Measurements from ENCODE around the gene SORT1. TPM values are rescaled to one million over a fixed set of nuclear protein-coding genes. Genes with fewer than 3 reads are reported as not detected.

Gene SORT1
- total and polyA plus RNA-seq, 2 of the 4 experiments (the other 2 are of a cell fraction): 15.8 to 16.7 TPM

GRCh38 chr1:109300650-109301151, 97.0 kb downstream of the SORT1 start:
- peak overlapping the region; percentile 97 for H2BK120ac ChIP-seq (ENCODE audit: low read depth, low read length)
- H3K4me3 ChIP-seq (ENCODE audit: insufficient read depth, low read depth, low read length): no peak overlapping the region
- no peaks in the 10 kb centered on the region for H3K9me3 ChIP-seq (ENCODE audit: control insufficient read depth, insufficient read depth, low read length)
- no peak overlapping the region for H3K9ac ChIP-seq (ENCODE audit: low read depth, low read length)
- 90% methylated on average over 2 of the region's 16 CpGs; no CpG with 5 or more reads in 1 of the 2 experiments for WGBS, 2 experiments (ENCODE audit: extremely low coverage in 2 of 2, insufficient read length in 1 of 2)
- intact Hi-C loops (cut with micrococcal nuclease): no loop called here
- H2AFZ ChIP-seq (replicated peaks; ENCODE audit: low read length, poor library complexity): peak overlapping the region; percentile 18
- ChIA-PET POLR2A (ENCODE audit: unreplicated experiment) (no interaction called here), CTCF (no interaction called here)
- peak overlapping the region; percentile 95 for H3K4ac ChIP-seq (ENCODE audit: low read depth, low read length)
- H4K91ac ChIP-seq (ENCODE audit: insufficient read depth, low read depth, low read length): peak overlapping the region; percentile 97
- TF ChIP-seq CTCF (conservative IDR thresholded peaks at IDR 0.05; ENCODE audit: low read depth, low read length): no peak
- BruUV-seq (replicated peaks): no TSS peak
- H2BK20ac ChIP-seq (ENCODE audit: low read depth, low read length): peak overlapping the region; percentile 94
- H3K23ac ChIP-seq (ENCODE audit: low read depth, low read length): peak overlapping the region; percentile 95
- peaks cover 26% of the 10 kb centered on the region for H3K4me1 ChIP-seq (ENCODE audit: control insufficient read depth, insufficient read depth, low read length)
- H2BK5ac ChIP-seq (ENCODE audit: low read depth, low read length, poor library complexity, severe bottlenecking): no peak overlapping the region
- H3K79me1 ChIP-seq (ENCODE audit: low read depth in 1 of 2, low read length in 2 of 2): peaks cover 0 to 11% of the 10 kb centered on the region in 2 experiments; a peak in 1 of 4 replicates
- peak overlapping the region; percentile 97 for H3K14ac ChIP-seq (replicated peaks; ENCODE audit: low read depth, low read length)
- H4K5ac ChIP-seq (ENCODE audit: low read depth, low read length): no peak overlapping the region
- in situ Hi-C loops (cut with MboI; ENCODE audit: low sequenced_read_pairs): no loop called here
- H3K27me3 ChIP-seq (ENCODE audit: control insufficient read depth, insufficient read depth, low read length): no peaks in the 10 kb centered on the region
- H3K36me3 ChIP-seq (ENCODE audit: control insufficient read depth, insufficient read depth, low read length): no peaks in the 10 kb centered on the region
- H2AK9ac ChIP-seq (replicated peaks; ENCODE audit: low read depth, low read length, poor library complexity): peak overlapping the region; percentile 52
- no peak for DNase-seq
- peaks cover 4% of the 10 kb centered on the region; the same call in 1 of the 2 replicates for H4K20me1 ChIP-seq (ENCODE audit: insufficient read depth, low read length)
- dilution Hi-C loops (cut with HindIII; ENCODE audit: low sequenced_read_pairs, unreplicated experiment): no loop called here
- no peak for ATAC-seq (ENCODE audit: low read depth)
- H3K9me1 ChIP-seq (ENCODE audit: insufficient read depth, low read length): peaks cover 42% of the 10 kb centered on the region
- H3K27ac ChIP-seq (ENCODE audit: insufficient read depth, low read length): no peak overlapping the region
- H3K4me2 ChIP-seq (ENCODE audit: low read depth, low read length): no peak overlapping the region
- peak overlapping the region in 1 of 2 experiments; percentile 87; a peak in 2 of 4 replicates for H4K8ac ChIP-seq (ENCODE audit: low read depth in 2 of 2, low read length in 2 of 2)
- H2BK15ac ChIP-seq (ENCODE audit: low read depth, low read length): peak overlapping the region; percentile 24; the same call in 1 of the 3 replicates
- no peak overlapping the region; the same call in 1 of the 2 replicates for H3K18ac ChIP-seq (ENCODE audit: low read depth, low read length)
- peak overlapping the region; percentile 98 for H2AK5ac ChIP-seq (ENCODE audit: low read depth, low read length)
- no peak overlapping the region for H3K56ac ChIP-seq (ENCODE audit: extremely low read depth, insufficient read depth, low read length)
